HEK293T (cell line): ENCODE results near the gene ANXA11.

Source experiments
- CTCF ChIA-PET: fragments of 350-600 bp; formaldehyde crosslinking; extraction: SDS; loops from one replicate; lab custom pipeline; 2021; ENCODE audit warnings: antibody characterized with exemption, inconsistent platforms; lab: Yijun Ruan, JAX
- POLR2A ChIA-PET: fragments of 350-600 bp; formaldehyde crosslinking; extraction: SDS; loops from one replicate; lab custom pipeline; 2020; ENCODE audit warnings: antibody characterized with exemption, inconsistent platforms; lab: Yijun Ruan, JAX
- DNase-seq: peaks from one replicate; pipeline ENCODE4 v3.0.0; 2012; ENCODE audit warnings: mixed read lengths; ENCODE audit errors: extremely low spot score
- ARNT ChIP-seq: fragments of 450-650 bp; IDR thresholded peaks from 2 replicates; pipeline ENCODE4 v1.6.1; 2017; ENCODE audit warnings: mild to moderate bottlenecking
- BHLHE40 ChIP-seq: fragments of 450-650 bp; IDR thresholded peaks from 2 replicates; pipeline ENCODE4 v1.6.1; 2016; ENCODE audit warnings: mild to moderate bottlenecking, moderate library complexity, borderline replicate concordance
- CTBP1 ChIP-seq: fragments of 450-650 bp; IDR thresholded peaks from 2 replicates; pipeline ENCODE4 v1.6.1; 2016; ENCODE audit warnings: borderline replicate concordance
- ELF4 ChIP-seq: fragments of 450-650 bp; IDR thresholded peaks from 2 replicates; pipeline ENCODE4 v1.6.1; 2017; ENCODE audit warnings: antibody characterized with exemption
- FOXA1 ChIP-seq: fragments of 450-650 bp; IDR thresholded peaks from 2 replicates; pipeline ENCODE4 v1.6.1; 2016; ENCODE audit warnings: mild to moderate bottlenecking
- FOXK2 ChIP-seq: fragments of 450-650 bp; IDR thresholded peaks from 2 replicates; pipeline ENCODE4 v1.6.1; 2016; ENCODE audit warnings: mild to moderate bottlenecking
- FOXM1 ChIP-seq: fragments of 450-650 bp; IDR thresholded peaks from 2 replicates; pipeline ENCODE4 v1.6.1; 2017; ENCODE audit warnings: mild to moderate bottlenecking, borderline replicate concordance
- HDGF ChIP-seq: fragments of 450-650 bp; IDR thresholded peaks from 2 replicates; pipeline ENCODE4 v1.6.1; 2017; ENCODE audit warnings: antibody characterized with exemption, borderline replicate concordance
- L3MBTL2 ChIP-seq: fragments of 450-650 bp; conservative IDR thresholded peaks from 2 replicates; pipeline ENCODE4 v1.6.1; 2016; ENCODE audit warnings: mild to moderate bottlenecking
- LEF1 ChIP-seq: fragments of 450-650 bp; IDR thresholded peaks from 2 replicates; pipeline ENCODE4 v1.6.1; 2017; ENCODE audit warnings: mild to moderate bottlenecking, borderline replicate concordance
- NFRKB ChIP-seq: fragments of 450-650 bp; IDR thresholded peaks from 2 replicates; pipeline ENCODE4 v1.6.1; 2016; ENCODE audit warnings: mild to moderate bottlenecking, moderate library complexity
- SP1 ChIP-seq: fragments of 450-650 bp; IDR thresholded peaks from 2 replicates; pipeline ENCODE4 v1.6.1; 2017
- SUZ12 ChIP-seq: fragments of 450-650 bp; IDR thresholded peaks from 2 replicates; pipeline ENCODE4 v1.6.1; 2016; ENCODE audit warnings: mild to moderate bottlenecking
- TARDBP ChIP-seq: fragments of 450-650 bp; IDR thresholded peaks from 2 replicates; pipeline ENCODE4 v1.6.1; 2016
- ZNF384 ChIP-seq: fragments of 450-650 bp; IDR thresholded peaks from 2 replicates; pipeline ENCODE4 v1.6.1; 2016
- TF ChIP-seq, protein P1 (sequence below): fragments of 450-650 bp; IDR thresholded peaks from 2 replicates; pipeline ENCODE4 v1.6.1; 2016

Gene ANXA11

DNA sequence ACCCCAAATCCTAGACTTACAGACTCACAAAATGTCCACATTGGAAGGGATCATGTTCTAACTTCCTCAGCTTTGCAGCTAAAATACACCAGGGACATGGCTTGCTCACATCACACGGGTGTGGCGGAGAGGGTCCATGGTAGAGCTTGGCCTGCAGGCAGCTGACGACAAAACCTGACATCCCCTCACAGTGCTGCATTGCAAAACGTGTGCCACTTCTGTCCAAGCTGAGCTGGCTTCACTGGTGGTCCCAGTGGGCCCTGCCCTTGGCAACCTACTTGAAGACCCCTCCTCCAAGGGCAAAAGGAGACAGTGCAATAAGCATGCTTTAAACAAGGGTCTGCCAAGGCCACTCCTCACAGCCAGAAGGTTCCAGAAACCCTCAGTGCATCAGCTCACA is 21.9 kb downstream of the ANXA11 start:
- CTCF ChIA-PET: no interaction called here

GRCh38 chr10:80182986-80183385 is 22.4 kb downstream of the ANXA11 start:
- CTCF ChIA-PET: no interaction called here
- no peak for DNase-seq
- POLR2A ChIA-PET: no interaction called here
- TF ChIP-seq SP1 (no peak), FOXA1 (no peak), L3MBTL2 (no peak), HDGF (no peak), NFRKB (no peak), LEF1 (no peak), SUZ12 (no peak), FOXK2 (no peak), CTBP1 (no peak), ARNT (no peak), BHLHE40 (no peak), TARDBP (no peak)

More for the DNA sequence above, 21.9 kb downstream of the ANXA11 start:
- POLR2A ChIA-PET: no interaction called here
- DNase-seq: no peak
- TF ChIP-seq NFRKB (no peak), FOXA1 (no peak), SP1 (no peak), LEF1 (no peak)

- no peak for TF ChIP-seq SP1
- no peak for TF ChIP-seq ARNT
- no peak for TF ChIP-seq TARDBP
- no peak for TF ChIP-seq BHLHE40
- no peak for TF ChIP-seq FOXA1
- DNase-seq: no peak
- ChIA-PET POLR2A (no interaction called here), CTCF (no interaction called here)
These were observed 27.3 kb downstream of the ANXA11 start for GRCh38 chr10:80177781-80178636.

DNA sequence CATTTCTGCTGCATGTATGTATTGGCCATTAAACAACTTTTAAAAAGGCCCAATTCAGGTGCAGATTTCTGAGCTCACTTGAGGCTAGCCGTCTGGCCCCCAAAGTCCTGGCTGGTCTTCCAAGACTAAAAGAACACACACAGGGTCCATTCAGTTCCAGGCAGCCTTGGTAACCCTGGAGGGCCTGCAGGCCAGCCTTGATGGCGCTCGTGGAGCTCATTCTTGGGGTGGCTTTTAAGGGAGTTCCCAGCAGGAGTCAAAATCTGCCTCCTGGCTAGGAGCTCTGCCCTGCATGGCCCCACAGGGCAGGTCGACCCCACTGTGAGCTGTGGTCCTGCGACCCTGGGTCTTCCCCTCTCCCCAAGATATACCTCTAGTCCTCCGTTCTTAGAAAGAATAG is 28.8 kb downstream of the ANXA11 start:
- TF ChIP-seq FOXA1 (no peak), BHLHE40 (no peak), L3MBTL2 (no peak), HDGF (no peak), ELF4 (no peak), FOXM1 (no peak), ZNF384 (no peak), NFRKB (no peak), SUZ12 (no peak), SP1 (no peak), TARDBP (no peak), ARNT (no peak), LEF1 (no peak), FOXK2 (no peak), CTBP1 (no peak)
- TF ChIP-seq, protein P1, sequence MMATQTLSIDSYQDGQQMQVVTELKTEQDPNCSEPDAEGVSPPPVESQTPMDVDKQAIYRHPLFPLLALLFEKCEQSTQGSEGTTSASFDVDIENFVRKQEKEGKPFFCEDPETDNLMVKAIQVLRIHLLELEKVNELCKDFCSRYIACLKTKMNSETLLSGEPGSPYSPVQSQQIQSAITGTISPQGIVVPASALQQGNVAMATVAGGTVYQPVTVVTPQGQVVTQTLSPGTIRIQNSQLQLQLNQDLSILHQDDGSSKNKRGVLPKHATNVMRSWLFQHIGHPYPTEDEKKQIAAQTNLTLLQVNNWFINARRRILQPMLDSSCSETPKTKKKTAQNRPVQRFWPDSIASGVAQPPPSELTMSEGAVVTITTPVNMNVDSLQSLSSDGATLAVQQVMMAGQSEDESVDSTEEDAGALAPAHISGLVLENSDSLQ: no peak
- ChIA-PET POLR2A (no interaction called here), CTCF (no interaction called here)
- DNase-seq: no peak

DNA sequence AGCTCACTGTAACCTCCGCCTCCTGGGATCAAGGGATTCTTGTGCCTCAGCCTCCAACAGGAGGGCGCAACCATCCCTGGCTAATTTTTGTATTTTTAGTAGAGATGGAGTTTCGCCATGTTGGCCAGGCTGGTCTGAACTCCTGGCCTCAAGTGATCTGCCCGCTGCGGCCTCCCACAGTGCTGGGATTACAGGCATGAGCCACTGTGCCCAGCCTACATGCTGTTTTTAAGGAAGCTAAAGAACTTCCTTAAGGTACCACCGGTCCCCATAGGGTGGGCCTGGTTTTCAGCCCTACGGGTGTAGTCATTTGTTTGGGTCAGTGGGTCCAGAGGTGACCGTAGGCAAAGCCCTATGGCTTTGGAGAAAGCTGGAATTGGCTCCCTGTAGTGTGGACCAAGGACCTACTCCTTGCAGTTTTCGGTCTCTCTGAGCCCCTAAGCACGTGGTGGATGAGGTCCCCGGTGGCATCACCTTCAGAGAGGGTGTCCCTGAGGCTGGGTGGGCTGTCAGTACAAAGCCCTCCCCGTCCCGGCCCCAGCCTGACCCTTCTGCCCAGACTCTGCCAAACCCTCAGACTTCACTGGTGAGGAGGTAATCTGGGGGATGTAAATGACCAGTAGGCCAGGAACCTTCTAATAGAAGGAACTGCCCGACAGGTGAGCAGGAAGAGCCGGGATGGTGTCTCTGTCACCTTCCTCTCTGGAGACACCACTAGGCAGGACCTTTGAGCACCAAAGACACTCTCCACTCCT is 30.5 kb downstream of the ANXA11 start:
- DNase-seq: no peak
- TF ChIP-seq L3MBTL2 (no peak), NFRKB (no peak), LEF1 (no peak), HDGF (no peak), FOXK2 (no peak), SP1 (no peak), CTBP1 (no peak), TARDBP (no peak), ARNT (no peak), ZNF384 (no peak), ELF4 (no peak)
- TF ChIP-seq, protein P1: no peak
- ChIA-PET POLR2A (no interaction called here), CTCF (interaction anchor here (0.6 kb wide), 1 partner anchor 232 kb away, joined by 3 read pairs; no protein-coding TSS in a partner anchor)

GRCh38 chr10:80173466-80173865 is 31.9 kb downstream of the ANXA11 start:
- DNase-seq: no peak
- ChIA-PET POLR2A (no interaction called here), CTCF (no interaction called here)
- no peak for TF ChIP-seq TARDBP

- no peak for DNase-seq
- ChIA-PET POLR2A (no interaction called here), CTCF (no interaction called here)
- TF ChIP-seq FOXA1 (no peak), ZNF384 (no peak), HDGF (no peak), L3MBTL2 (no peak), FOXK2 (no peak), SUZ12 (no peak), BHLHE40 (no peak), ELF4 (no peak), FOXM1 (no peak), NFRKB (no peak), ARNT (no peak), CTBP1 (no peak), SP1 (no peak), LEF1 (no peak), TARDBP (no peak)
- TF ChIP-seq, protein P1: no peak
These were observed 32.4 kb downstream of the ANXA11 start for GRCh38 chr10:80172896-80173295.
